ENCODE measurements around the gene PTPRG.

DNA sequence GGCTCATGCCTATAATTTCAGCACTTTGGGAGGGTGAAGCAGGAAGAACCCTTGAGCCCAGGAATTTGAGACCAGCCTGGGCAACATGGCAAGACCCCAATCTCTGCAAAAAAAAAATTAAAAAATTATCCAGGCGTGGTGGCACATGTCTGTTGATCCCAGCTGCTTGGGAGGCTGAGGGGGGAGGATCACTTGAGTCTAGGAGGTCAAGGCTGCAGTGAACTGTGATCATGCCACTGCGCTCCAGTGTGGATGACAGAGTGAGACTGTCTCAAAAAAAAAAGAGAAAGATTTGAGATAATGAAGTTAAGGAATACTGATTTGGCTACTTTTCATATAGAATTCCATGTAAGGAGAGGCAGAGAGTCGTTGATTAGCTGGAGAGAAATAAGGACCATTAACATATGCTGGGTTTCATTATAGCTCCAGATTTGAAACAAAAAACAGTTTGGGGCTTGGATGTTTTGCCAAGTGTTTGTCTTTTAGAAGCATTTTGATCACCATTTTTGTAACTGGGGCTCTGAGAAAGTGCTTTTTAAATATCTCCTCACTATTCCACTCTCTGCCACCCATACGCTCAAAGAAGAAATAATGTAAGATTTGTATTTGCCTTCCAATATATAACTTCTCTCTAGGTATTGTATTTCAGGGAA lies 597.8 kb downstream of the PTPRG start:
- TF ChIP-seq, protein P1, sequence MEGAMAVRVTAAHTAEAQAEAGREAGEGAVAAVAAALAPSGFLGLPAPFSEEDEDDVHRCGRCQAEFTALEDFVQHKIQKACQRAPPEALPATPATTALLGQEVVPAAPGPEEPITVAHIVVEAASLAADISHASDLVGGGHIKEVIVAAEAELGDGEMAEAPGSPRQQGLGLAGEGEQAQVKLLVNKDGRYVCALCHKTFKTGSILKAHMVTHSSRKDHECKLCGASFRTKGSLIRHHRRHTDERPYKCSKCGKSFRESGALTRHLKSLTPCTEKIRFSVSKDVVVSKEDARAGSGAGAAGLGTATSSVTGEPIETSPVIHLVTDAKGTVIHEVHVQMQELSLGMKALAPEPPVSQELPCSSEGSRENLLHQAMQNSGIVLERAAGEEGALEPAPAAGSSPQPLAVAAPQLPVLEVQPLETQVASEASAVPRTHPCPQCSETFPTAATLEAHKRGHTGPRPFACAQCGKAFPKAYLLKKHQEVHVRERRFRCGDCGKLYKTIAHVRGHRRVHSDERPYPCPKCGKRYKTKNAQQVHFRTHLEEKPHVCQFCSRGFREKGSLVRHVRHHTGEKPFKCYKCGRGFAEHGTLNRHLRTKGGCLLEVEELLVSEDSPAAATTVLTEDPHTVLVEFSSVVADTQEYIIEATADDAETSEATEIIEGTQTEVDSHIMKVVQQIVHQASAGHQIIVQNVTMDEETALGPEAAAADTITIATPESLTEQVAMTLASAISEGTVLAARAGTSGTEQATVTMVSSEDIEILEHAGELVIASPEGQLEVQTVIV (IDR thresholded peaks at IDR 0.05; ENCODE audit: borderline replicate concordance, partially characterized antibody) = no peak
- TF ChIP-seq RB1 (IDR thresholded peaks at IDR 0.05; ENCODE audit: borderline replicate concordance) = no peak
- no peak for TF ChIP-seq SRF (IDR thresholded peaks at IDR 0.05; ENCODE audit: low read depth in 2 of 2, low read length in 2 of 2)
- TF ChIP-seq RAD21 (IDR thresholded peaks at IDR 0.05; ENCODE audit: insufficient read depth, low read depth, low read length) = no peak
- TF ChIP-seq DPF2 (IDR thresholded peaks at IDR 0.05) = no peak
- TF ChIP-seq, protein P2, sequence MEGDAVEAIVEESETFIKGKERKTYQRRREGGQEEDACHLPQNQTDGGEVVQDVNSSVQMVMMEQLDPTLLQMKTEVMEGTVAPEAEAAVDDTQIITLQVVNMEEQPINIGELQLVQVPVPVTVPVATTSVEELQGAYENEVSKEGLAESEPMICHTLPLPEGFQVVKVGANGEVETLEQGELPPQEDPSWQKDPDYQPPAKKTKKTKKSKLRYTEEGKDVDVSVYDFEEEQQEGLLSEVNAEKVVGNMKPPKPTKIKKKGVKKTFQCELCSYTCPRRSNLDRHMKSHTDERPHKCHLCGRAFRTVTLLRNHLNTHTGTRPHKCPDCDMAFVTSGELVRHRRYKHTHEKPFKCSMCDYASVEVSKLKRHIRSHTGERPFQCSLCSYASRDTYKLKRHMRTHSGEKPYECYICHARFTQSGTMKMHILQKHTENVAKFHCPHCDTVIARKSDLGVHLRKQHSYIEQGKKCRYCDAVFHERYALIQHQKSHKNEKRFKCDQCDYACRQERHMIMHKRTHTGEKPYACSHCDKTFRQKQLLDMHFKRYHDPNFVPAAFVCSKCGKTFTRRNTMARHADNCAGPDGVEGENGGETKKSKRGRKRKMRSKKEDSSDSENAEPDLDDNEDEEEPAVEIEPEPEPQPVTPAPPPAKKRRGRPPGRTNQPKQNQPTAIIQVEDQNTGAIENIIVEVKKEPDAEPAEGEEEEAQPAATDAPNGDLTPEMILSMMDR (IDR thresholded peaks at IDR 0.05 in 2 of 3, conservative IDR thresholded peaks at IDR 0.05 in 1 of 3; ENCODE audit: control insufficient read depth in 2 of 3, extremely low read depth in 1 of 3, insufficient read depth in 1 of 3, low read depth in 3 of 3, low read length in 3 of 3) = no peak
- no peak for TF ChIP-seq SMC3 (IDR thresholded peaks at IDR 0.05; ENCODE audit: borderline replicate concordance, low read length)
- TF ChIP-seq HDGF (IDR thresholded peaks at IDR 0.05) = no peak
- no peak for TF ChIP-seq EP300 (IDR thresholded peaks at IDR 0.05; ENCODE audit: borderline replicate concordance in 1 of 2, control insufficient read depth in 1 of 2, low read depth in 2 of 2, low read length in 2 of 2)
- no peak for TF ChIP-seq CHD2 (IDR thresholded peaks at IDR 0.05; ENCODE audit: borderline replicate concordance, low read depth, low read length)
- TF ChIP-seq ZNF274 (IDR thresholded peaks at IDR 0.05; ENCODE audit: insufficient read depth, insufficient read length) = no peak
- no peak for TF ChIP-seq POLR2AphosphoS5 (IDR thresholded peaks at IDR 0.05; ENCODE audit: low read length)
- no peak for TF ChIP-seq TAF1 (IDR thresholded peaks at IDR 0.05; ENCODE audit: borderline replicate concordance, low read depth, low read length)
